Muscle of leg (tissue), 11 donors: Measurements from ENCODE around the gene GMEB2. TPM values are rescaled to one million over a fixed set of nuclear protein-coding genes. Genes with fewer than 3 reads are reported as not detected.

ENCODE experiments used
- DNase-seq: peaks from one replicate; pipeline ENCODE4 v3.0.0; 2013
- H3K27ac ChIP-seq: one replicate; pipeline ENCODE4 v1.5.1; 2013; ENCODE audit warnings: mild to moderate bottlenecking, low read length, control low read depth
- H3K27me3 ChIP-seq: one replicate; pipeline ENCODE4 v1.6.1; 2013; ENCODE audit warnings: low read length; ENCODE audit not compliant: control insufficient read depth, insufficient read depth
- H3K36me3 ChIP-seq: one replicate; pipeline ENCODE4 v1.6.1; 2013; ENCODE audit warnings: low read length; ENCODE audit not compliant: control insufficient read depth, insufficient read depth
- H3K4me1 ChIP-seq: one replicate; pipeline ENCODE4 v1.6.1; 2013; ENCODE audit warnings: low read length; ENCODE audit not compliant: control insufficient read depth, insufficient read depth
- H3K4me3 ChIP-seq: one replicate; pipeline ENCODE4 v1.5.1; 2013; ENCODE audit warnings: low read length, control low read depth
- H3K9me3 ChIP-seq: replicated peaks from 2 replicates; pipeline ENCODE4 v1.6.1; 2013; ENCODE audit warnings: low read depth, low read length; ENCODE audit not compliant: control insufficient read depth
- WGBS: methylation state at CpG from one replicate; pipeline ENCODE4 v1.1.5; 2013; ENCODE audit warnings: missing lambda C conversion rate; ENCODE audit not compliant: insufficient coverage; 5-methylcytosine and 5-hydroxymethylcytosine counted together
- polyA plus RNA-seq, 8 donors: library from polyadenylated mRNA; unstranded; fragments of 120-200 nt; gene quantifications; one replicate each; pipeline versions ENCODE4 v1.2.1 to v1.2.3, GENCODE V29; 2013; ENCODE audit warnings: inconsistent platforms in 1 of 8, low replicate concordance in 1 of 8; ENCODE audit not compliant: insufficient read length in 8 of 8, insufficient read depth in 1 of 8
- total RNA-seq: library from RNA; stranded (reverse); fragments of 120-200 nt; gene quantifications from one replicate; pipeline ENCODE4 v1.2.4, GENCODE V29; 2013

GMEB2 gene
- total and polyA plus RNA-seq, 9 donors = 5.9 to 9.5 (median 7.8) TPM

DNA sequence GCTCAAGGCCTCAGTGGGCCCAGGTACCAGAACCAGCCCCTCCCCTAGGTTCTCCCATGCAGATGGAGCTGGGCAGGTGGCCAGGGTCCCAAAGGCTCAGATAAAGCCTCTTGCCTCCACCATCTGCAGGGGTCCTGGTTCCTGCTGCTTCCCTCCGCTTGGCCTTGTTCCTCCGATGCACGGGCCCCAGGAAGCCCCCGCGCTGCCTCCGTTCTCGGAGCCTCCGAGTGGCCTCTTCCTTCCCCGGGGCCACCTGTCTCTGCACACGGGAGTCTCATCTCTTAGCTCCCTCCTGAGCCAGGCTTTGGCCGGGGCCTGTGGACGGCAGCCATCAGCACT lies 87.8 kb downstream of the GMEB2 start:
- WGBS = 64% methylated on average over 12 of the region's 12 CpGs
- Histone ChIP-seq H3K9me3 (no peaks in the 10 kb centered on the region), H3K27ac (no peak overlapping the region), H3K4me1 (peaks cover 25% of the 10 kb centered on the region), H3K4me3 (no peak overlapping the region), H3K36me3 (no peaks in the 10 kb centered on the region), H3K27me3 (peaks cover 16% of the 10 kb centered on the region)
- DNase-seq = no peak

DNA sequence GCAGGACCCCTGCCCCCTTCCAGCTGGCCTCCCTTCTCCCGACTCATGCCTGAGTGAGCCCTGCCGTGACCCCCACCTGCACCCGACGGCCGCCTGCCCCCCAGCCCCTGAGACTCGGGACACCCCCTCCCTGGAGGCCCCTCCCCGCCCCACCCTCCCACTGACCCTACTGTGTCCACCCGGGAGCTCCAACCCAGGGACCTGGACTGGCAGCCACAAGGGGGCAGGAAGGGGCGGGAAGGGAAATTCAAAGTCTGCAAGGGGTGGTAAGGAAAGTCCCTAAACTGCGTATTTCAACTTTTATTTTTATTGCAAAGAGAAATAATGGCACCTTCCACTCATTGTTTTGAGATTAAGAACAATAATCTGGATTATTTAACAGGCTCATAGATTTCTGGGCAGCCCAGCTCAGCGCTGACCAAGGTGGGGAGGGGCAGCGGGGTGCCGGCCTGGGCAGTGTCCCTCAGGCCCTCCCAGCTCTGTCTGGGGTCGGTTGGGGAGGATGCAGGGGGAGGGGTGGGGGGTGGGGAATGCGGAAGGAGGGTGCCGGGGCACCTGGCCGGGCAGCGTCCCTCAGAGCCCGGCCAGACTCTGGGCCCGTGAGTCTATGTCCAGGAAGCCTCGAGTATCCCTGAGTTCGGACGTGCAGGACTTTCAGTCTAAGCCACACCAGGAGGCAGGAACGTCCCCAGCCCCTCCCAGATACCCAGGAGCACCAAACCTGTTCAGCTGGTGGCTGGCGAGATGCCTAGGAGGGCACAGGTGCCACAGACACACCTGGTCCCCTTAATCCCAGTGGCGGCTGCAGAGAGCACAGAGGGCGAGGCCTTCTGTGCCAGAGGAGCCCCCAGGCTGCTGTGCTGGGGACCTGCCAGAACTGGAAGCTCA lies 88.5 kb downstream of the GMEB2 start:
- Histone ChIP-seq H3K4me3 (no peak overlapping the region), H3K4me1 (peaks cover 30% of the 10 kb centered on the region), H3K27me3 (peaks cover 22% of the 10 kb centered on the region), H3K9me3 (no peaks in the 10 kb centered on the region), H3K36me3 (no peaks in the 10 kb centered on the region), H3K27ac (no peak overlapping the region)
- no peak for DNase-seq
- WGBS = 69% methylated on average over 14 of the region's 27 CpGs

Other genes starting within 250 kb of the GMEB2 start
- gene KCNQ2, start 154.4 kb downstream of the GMEB2 start, total RNA-seq = 2.9 TPM
- 10 to 100 TPM in 2 of 8 donors, 1 to 10 TPM in 6; 2.9 to 11.5 (median 7.1) TPM for gene KCNQ2, start 154.4 kb downstream of the GMEB2 start, polyA plus RNA-seq
- 330 TPM for gene EEF1A2, start 128.0 kb downstream of the GMEB2 start, total RNA-seq
- gene EEF1A2, start 128.0 kb downstream of the GMEB2 start, polyA plus RNA-seq = 100 to 1,000 TPM; 377 to 890 (median 715) TPM
- 47.3 TPM for gene PPDPF, start 106.3 kb downstream of the GMEB2 start, total RNA-seq
- 100 to 1,000 TPM; 172 to 370 (median 233) TPM for gene PPDPF, start 106.3 kb downstream of the GMEB2 start, polyA plus RNA-seq
- not detected for gene PTK6, start 89.7 kb downstream of the GMEB2 start, total RNA-seq
- under 1 TPM; 0.08 to 0.61 (median 0.34) TPM for gene PTK6, start 89.7 kb downstream of the GMEB2 start, polyA plus RNA-seq
- gene SRMS, start 79.4 kb downstream of the GMEB2 start, total RNA-seq = not detected
- gene SRMS, start 79.4 kb downstream of the GMEB2 start, polyA plus RNA-seq = not detected
- 0.09 TPM for gene FNDC11, start 72.9 kb downstream of the GMEB2 start, total RNA-seq
- under 1 TPM; 0.07 to 0.31 (median 0.14) TPM for gene FNDC11, start 72.9 kb downstream of the GMEB2 start, polyA plus RNA-seq
- 5.8 TPM for gene HELZ2, start 52.9 kb downstream of the GMEB2 start, total RNA-seq
- gene HELZ2, start 52.9 kb downstream of the GMEB2 start, polyA plus RNA-seq = 10 to 100 TPM in 1 of 8 donors, 1 to 10 TPM in 7; 5.8 to 12.4 (median 7.6) TPM
- 18.3 TPM for gene STMN3, start 26.3 kb upstream of the GMEB2 start, total RNA-seq
- gene STMN3, start 26.3 kb upstream of the GMEB2 start, polyA plus RNA-seq = 10 to 100 TPM; 12.3 to 31.9 (median 19.4) TPM
- 8.4 TPM for gene RTEL1, start 31.2 kb upstream of the GMEB2 start, total RNA-seq
- 10 to 100 TPM in 5 of 8 donors, 1 to 10 TPM in 3; 8.7 to 13.3 (median 11.1) TPM for gene RTEL1, start 31.2 kb upstream of the GMEB2 start, polyA plus RNA-seq
- gene TNFRSF6B, start 69.6 kb upstream of the GMEB2 start, total RNA-seq = 1.6 TPM
- 1 to 10 TPM in 7 of 8 donors, under 1 TPM in 1; 0.55 to 2.4 (median 1.3) TPM for gene TNFRSF6B, start 69.6 kb upstream of the GMEB2 start, polyA plus RNA-seq
- 32.8 TPM for gene ARFRP1, start 80.9 kb upstream of the GMEB2 start, total RNA-seq
- gene ARFRP1, start 80.9 kb upstream of the GMEB2 start, polyA plus RNA-seq = 10 to 100 TPM; 26.2 to 33.0 (median 31.0) TPM
- 13.1 TPM for gene ZGPAT, start 80.9 kb upstream of the GMEB2 start, total RNA-seq
- 10 to 100 TPM; 13.0 to 18.2 (median 16.4) TPM for gene ZGPAT, start 80.9 kb upstream of the GMEB2 start, polyA plus RNA-seq
- gene LIME1, start 109.6 kb upstream of the GMEB2 start, total RNA-seq = 6.4 TPM
- 1 to 10 TPM; 2.5 to 8.1 (median 4.8) TPM for gene LIME1, start 109.6 kb upstream of the GMEB2 start, polyA plus RNA-seq
- gene SLC2A4RG, start 112.7 kb upstream of the GMEB2 start, total RNA-seq = 58.2 TPM
- 100 to 1,000 TPM; 112 to 160 (median 133) TPM for gene SLC2A4RG, start 112.7 kb upstream of the GMEB2 start, polyA plus RNA-seq
- 20.7 TPM for gene ZBTB46, start 204.2 kb upstream of the GMEB2 start, total RNA-seq
- gene ZBTB46, start 204.2 kb upstream of the GMEB2 start, polyA plus RNA-seq = 10 to 100 TPM; 14.2 to 20.9 (median 18.2) TPM
- not detected for gene ABHD16B, start 234.4 kb upstream of the GMEB2 start, total RNA-seq
- gene ABHD16B, start 234.4 kb upstream of the GMEB2 start, polyA plus RNA-seq = not detected
- 48.9 TPM for gene TPD52L2, start 238.2 kb upstream of the GMEB2 start, total RNA-seq
- 10 to 100 TPM; 69.0 to 86.7 (median 79.4) TPM for gene TPD52L2, start 238.2 kb upstream of the GMEB2 start, polyA plus RNA-seq